Right atrium auricular region (tissue), 2 donors: ENCODE measurements around the gene PTPN7. TPM values are rescaled to one million over a fixed set of nuclear protein-coding genes. Genes with fewer than 3 reads are reported as not detected.

Source experiments
- DNase-seq: peaks from one replicate; pipeline ENCODE4 v3.0.0-alpha.2; 2019; ENCODE audit warnings: low spot score
- H3K27ac ChIP-seq, 2 donors: fragments of 200-600 bp; sonication (generic); 1 replicate in 1 of 2; 2 replicates in 1 of 2; pipeline ENCODE4 v1.5.1; 2016 to 2019
- H3K27me3 ChIP-seq, 2 donors: fragments of 200-600 bp; sonication (generic); one replicate each; pipeline versions ENCODE4 v1.5.1 to v1.6.0; 2017 to 2019
- H3K36me3 ChIP-seq: fragments of 200-600 bp; sonication (generic); one replicate; pipeline ENCODE4 v1.5.1; 2016
- H3K4me1 ChIP-seq, 2 donors: fragments of 200-600 bp; sonication (generic); one replicate each; pipeline versions ENCODE4 v1.5.1 to v1.6.0; 2017 to 2019
- H3K4me3 ChIP-seq, 2 donors: fragments of 200-600 bp; sonication (generic); 1 replicate in 1 of 2; 2 replicates in 1 of 2; pipeline ENCODE4 v1.5.1; 2017 to 2019; ENCODE audit warnings: mild to moderate bottlenecking in 1 of 2, moderate library complexity in 1 of 2
- H3K9me3 ChIP-seq, 2 donors: fragments of 200-600 bp; sonication (generic); one replicate each; pipeline ENCODE4 v1.5.1; 2019
- CTCF ChIP-seq, 2 donors: fragments of 200-600 bp; sonication (generic); IDR thresholded peaks; one replicate each; pipeline ENCODE4 v1.5.1; 2019; ENCODE audit warnings: antibody characterized with exemption in 2 of 2
- total RNA-seq, 2 donors: library from RNA; depleted of rRNA; stranded (reverse); fragments of >200 nt; gene quantifications; one replicate each; pipeline ENCODE4 v1.1.0, GENCODE V29; 2016

The PTPN7 gene
- total RNA-seq, 2 donors from 2014 or later, result 0.41 to 0.63 TPM

GRCh38 chr1:202155478-202156021 lies 4.9 kb downstream of the PTPN7 start:
- Histone ChIP-seq H3K27me3 (no peaks in the 10 kb centered on the region), H3K4me1 (peaks cover 0 to 12% of the 10 kb centered on the region in 2 donors), H3K36me3 (no peaks in the 10 kb centered on the region), H3K4me3 (no peak overlapping the region), H3K9me3 (no peaks in the 10 kb centered on the region), H3K27ac (no peak overlapping the region)
- no peak for DNase-seq
- no peak for TF ChIP-seq CTCF (IDR thresholded peaks at IDR 0.05)

- peaks cover 0 to 12% of the 10 kb centered on the region in 2 donors for H3K4me1 ChIP-seq
- H3K27me3 ChIP-seq, result no peaks in the 10 kb centered on the region
- H3K9me3 ChIP-seq, result no peaks in the 10 kb centered on the region
- H3K27ac ChIP-seq, result no peak overlapping the region
- peak in 1 of 2 donors; percentile 48 for TF ChIP-seq CTCF (IDR thresholded peaks at IDR 0.05)
- no peak overlapping the region for H3K4me3 ChIP-seq
- no peaks in the 10 kb centered on the region for H3K36me3 ChIP-seq
- DNase-seq, result no peak
These were observed 5.5 kb downstream of the PTPN7 start for GRCh38 chr1:202154766-202155477.

GRCh38 chr1:202154148-202154765 lies 6.1 kb downstream of the PTPN7 start:
- Histone ChIP-seq H3K4me1 (peaks cover 0 to 12% of the 10 kb centered on the region in 2 donors), H3K27me3 (no peaks in the 10 kb centered on the region)
- DNase-seq, result no peak

GRCh38 chr1:202153284-202153683 lies 7.1 kb downstream of the PTPN7 start:
- DNase-seq, result no peak
- no peak for TF ChIP-seq CTCF (IDR thresholded peaks at IDR 0.05)
- Histone ChIP-seq H3K27me3 (no peaks in the 10 kb centered on the region), H3K4me1 (peaks cover 0 to 12% of the 10 kb centered on the region in 2 donors), H3K9me3 (no peaks in the 10 kb centered on the region), H3K27ac (no peak overlapping the region), H3K4me3 (no peak overlapping the region), H3K36me3 (no peaks in the 10 kb centered on the region)

More at GRCh38 chr1:202154148-202154765, 6.1 kb downstream of the PTPN7 start:
- no peak for TF ChIP-seq CTCF (IDR thresholded peaks at IDR 0.05)
- Histone ChIP-seq H3K9me3 (no peaks in the 10 kb centered on the region), H3K36me3 (no peaks in the 10 kb centered on the region), H3K4me3 (no peak overlapping the region), H3K27ac (no peak overlapping the region)

- Histone ChIP-seq H3K9me3 (no peaks in the 10 kb centered on the region), H3K36me3 (no peaks in the 10 kb centered on the region), H3K27me3 (no peaks in the 10 kb centered on the region), H3K4me1 (peaks cover 0 to 12% of the 10 kb centered on the region in 2 donors), H3K4me3 (no peak overlapping the region), H3K27ac (no peak overlapping the region)
- TF ChIP-seq CTCF (IDR thresholded peaks at IDR 0.05), result no peak
- DNase-seq, result no peak
These were observed 8.0 kb downstream of the PTPN7 start for GRCh38 chr1:202152399-202152798.
